Measurements from ENCODE around the gene NEGR1.

GRCh38 chr1:71533950-71534349, 748.4 kb downstream of the NEGR1 start:
- TF ChIP-seq CTCF (IDR thresholded peaks at IDR 0.05) = no peak
- TF ChIP-seq POLR2A (IDR thresholded peaks at IDR 0.05) = no peak

All from testis (tissue), 2 donors.